GM12874 (cell line): ENCODE measurements around the gene UGT1A8.

Experiments used
- TF ChIP-seq, protein P1 (sequence below): IDR thresholded peaks from 2 replicates; pipeline ENCODE4 v1.5.1; 2011; ENCODE audit warnings: low read depth, mild to moderate bottlenecking, control low read depth, low read length, moderate library complexity; ENCODE audit not compliant: insufficient read depth

The UGT1A8 gene

GRCh38 chr2:233813236-233814055 lies 196.0 kb downstream of the UGT1A8 start:
- TF ChIP-seq, protein P1, sequence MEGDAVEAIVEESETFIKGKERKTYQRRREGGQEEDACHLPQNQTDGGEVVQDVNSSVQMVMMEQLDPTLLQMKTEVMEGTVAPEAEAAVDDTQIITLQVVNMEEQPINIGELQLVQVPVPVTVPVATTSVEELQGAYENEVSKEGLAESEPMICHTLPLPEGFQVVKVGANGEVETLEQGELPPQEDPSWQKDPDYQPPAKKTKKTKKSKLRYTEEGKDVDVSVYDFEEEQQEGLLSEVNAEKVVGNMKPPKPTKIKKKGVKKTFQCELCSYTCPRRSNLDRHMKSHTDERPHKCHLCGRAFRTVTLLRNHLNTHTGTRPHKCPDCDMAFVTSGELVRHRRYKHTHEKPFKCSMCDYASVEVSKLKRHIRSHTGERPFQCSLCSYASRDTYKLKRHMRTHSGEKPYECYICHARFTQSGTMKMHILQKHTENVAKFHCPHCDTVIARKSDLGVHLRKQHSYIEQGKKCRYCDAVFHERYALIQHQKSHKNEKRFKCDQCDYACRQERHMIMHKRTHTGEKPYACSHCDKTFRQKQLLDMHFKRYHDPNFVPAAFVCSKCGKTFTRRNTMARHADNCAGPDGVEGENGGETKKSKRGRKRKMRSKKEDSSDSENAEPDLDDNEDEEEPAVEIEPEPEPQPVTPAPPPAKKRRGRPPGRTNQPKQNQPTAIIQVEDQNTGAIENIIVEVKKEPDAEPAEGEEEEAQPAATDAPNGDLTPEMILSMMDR = no peak

DNA sequence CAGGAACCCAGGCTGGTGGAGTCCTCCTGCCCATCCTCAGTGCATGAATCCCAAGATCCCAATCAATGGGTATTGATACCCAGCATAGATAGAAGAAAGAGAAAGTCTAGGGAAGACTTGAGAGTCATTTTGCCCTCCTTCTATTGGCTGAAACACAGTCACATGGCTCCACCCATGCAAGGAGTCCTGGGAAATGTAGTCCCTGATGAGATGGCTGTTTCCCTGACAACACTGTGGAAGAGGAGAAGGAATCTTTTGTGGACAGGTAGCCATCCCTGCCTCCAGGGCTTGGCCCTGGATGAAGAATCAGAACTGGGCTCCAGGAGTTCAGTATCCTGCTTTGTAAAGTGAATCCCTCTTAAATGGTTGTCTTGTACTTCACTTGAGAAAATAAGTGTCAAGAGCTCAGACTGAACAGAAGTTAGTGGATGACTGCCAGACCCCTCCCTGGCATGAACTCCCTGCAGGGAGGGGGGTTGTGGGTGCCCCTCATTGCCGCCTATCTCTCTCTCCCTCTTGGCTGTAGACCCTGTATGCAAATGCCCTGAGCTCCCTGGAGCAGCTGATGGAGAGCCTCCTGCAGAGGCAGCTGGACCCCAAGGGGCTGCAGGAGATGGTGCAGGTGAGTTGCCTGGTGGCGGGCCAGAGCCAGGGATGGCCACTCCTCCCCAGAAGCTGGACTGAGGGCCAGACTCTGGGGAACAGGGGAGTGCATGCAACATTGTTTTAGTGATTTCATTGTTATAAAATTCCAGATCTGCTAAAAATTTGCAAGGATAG lies 196.8 kb downstream of the UGT1A8 start:
- TF ChIP-seq, protein P1 = no peak

- TF ChIP-seq, protein P1 = no peak
Observed at GRCh38 chr2:233815861-233816260, 198.4 kb downstream of the UGT1A8 start.

- TF ChIP-seq, protein P1 = no peak
Observed at GRCh38 chr2:233816334-233816733, 198.9 kb downstream of the UGT1A8 start.

DNA sequence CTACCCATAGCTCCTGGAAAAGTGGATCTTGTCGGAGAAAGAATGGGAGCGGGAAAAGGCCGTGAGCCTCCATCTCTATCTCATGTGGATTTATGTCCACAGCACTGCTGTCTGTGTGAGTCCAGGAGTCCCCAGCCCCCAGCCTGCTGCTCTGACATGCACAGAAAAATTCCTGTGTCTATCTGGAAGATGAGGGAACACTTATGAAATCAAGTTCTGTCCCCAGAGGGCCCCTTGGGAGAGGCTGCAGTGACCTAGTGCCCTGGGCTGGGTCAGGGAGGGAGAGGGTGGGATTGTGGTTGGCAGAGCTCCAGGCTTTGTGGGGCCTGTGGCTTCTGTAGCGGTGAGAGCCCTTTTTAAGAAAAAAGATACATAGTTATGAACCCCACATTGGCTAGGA lies 199.3 kb downstream of the UGT1A8 start:
- TF ChIP-seq, protein P1 = no peak

DNA sequence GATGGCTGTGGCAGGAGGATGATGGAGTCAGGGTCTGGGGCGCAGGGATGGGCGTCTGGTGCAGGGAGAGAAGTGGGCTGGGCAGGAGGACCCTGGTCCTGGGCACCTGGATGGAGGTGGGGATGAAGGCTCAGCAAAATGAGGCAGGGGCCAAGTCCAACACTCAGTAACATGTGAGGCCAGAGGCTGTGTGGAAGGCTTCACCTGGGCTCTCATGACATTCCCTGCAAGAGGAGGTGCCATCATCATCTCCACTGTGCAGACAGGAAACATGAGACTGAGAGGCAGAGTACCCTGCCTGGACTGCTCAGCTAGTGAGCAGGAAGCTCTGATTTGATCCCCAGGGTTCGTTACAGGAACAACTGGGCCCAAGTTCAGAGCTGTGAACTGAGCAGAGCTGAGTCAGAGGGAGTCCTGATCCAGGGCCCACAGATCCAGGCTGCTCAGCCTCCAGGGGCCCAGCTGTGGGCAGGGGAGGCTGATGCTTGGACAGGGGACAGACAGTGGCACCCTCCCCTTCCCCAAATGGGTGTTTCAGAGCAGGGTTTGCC lies 200.0 kb downstream of the UGT1A8 start:
- TF ChIP-seq, protein P1 = no peak

DNA sequence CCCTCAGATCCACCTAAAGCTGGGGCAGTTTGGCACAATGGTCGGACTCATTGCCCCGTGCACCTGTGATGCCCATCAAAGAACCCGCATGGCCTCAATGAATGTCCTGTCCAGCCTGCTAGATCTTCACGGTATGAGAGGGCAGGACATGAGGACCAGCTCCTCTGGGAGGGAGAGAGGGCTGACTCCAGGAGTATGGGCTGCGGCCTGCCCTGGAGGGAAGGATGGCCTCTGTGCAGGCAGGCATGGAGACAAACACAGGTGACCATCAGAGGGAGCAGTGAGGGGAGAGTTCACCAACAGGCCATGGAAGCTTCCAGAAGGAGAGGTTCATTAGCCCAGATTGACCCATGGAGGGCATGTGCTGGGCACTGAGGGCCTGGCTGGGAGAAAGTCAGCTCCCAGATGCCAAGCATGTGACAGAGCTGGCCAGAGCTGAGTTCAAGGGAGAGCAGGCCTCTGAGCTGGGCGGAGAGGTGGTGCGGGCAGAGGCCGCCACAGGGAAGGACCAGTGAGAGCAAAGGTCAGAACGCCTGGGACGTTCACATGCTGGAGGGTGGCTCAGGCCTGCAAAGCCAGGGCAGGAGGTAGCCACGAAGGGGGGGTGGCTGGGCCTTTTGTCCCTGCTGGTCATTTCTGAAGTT lies 200.7 kb downstream of the UGT1A8 start:
- TF ChIP-seq, protein P1 = no peak
